ENCODE data around the gene ADAD2.

The ADAD2 gene

DNA sequence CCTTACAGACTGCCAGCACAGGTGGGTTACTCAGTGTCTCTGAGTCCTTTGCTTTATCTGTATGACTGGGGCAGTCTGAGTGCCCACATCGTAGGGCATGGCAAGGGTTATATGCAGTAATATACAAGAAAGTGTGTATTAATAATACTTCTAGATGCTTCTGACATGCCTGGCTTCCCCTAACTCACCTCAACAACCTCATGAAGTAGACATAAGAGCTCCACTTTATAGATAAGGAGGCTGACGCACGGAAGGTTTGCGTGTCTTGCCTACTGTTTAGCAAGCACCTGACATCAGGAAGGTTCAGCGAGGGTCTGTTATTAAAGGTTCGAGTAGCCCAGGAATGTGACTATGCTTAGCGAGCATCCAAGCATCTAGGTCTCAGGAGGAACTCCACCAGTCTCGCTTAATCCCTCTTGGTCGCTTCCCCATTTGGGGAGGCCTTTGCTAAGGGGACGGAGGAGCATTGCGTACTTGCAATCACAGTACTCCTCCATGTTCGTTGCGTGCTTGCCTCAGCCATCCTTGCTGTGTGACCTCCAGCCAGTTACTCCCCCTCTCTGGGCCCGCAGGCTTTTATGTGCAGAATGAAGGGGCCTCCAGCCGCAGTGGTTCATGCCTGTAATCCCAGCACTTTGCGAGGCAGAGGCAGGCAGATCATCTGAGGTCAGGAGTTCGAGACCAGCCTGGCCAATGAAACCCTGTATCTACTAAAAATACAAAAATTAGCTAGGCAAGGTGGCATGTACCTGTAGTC is 47.2 kb downstream of the ADAD2 start:
- no peak overlapping the region for H3K4me3 ChIP-seq (ENCODE audit: low read length)
- H3K9me2 ChIP-seq (replicated peaks; ENCODE audit: insufficient read depth, low read length): no peaks in the 10 kb centered on the region
- no peaks in the 10 kb centered on the region for H3K79me2 ChIP-seq (ENCODE audit: low read length)
- no peaks in the 10 kb centered on the region for H3K36me3 ChIP-seq (replicated peaks; ENCODE audit: insufficient read depth, low read length)
- H3K4me2 ChIP-seq (ENCODE audit: low read depth, low read length): no peak overlapping the region
- no peak overlapping the region for H3K9ac ChIP-seq (ENCODE audit: low read length)
- no peaks in the 10 kb centered on the region for H4K20me1 ChIP-seq (ENCODE audit: insufficient read depth, low read length)
- H3K9me3 ChIP-seq (replicated peaks; ENCODE audit: insufficient read depth, low read length): no peaks in the 10 kb centered on the region
- H3F3A ChIP-seq (ENCODE audit: insufficient read depth, low read length): no peaks in the 10 kb centered on the region
- no peak for DNase-seq
- H3K4me1 ChIP-seq (ENCODE audit: low read length): no peaks in the 10 kb centered on the region
- H2AFZ ChIP-seq (ENCODE audit: low read length): no peak overlapping the region
- H3K27me3 ChIP-seq (replicated peaks; ENCODE audit: insufficient read depth, low read length): peaks cover 69% of the 10 kb centered on the region
- TF ChIP-seq EZH2phosphoT487 (IDR thresholded peaks at IDR 0.05; ENCODE audit: low read length) (no peak), EZH2 (optimal IDR thresholded peaks at IDR 0.05; ENCODE audit: low read depth, low read length) (no peak), CTCF (IDR thresholded peaks at IDR 0.05; ENCODE audit: low read length) (no peak)
- no peak overlapping the region for H3K27ac ChIP-seq (ENCODE audit: low read length)

DNA sequence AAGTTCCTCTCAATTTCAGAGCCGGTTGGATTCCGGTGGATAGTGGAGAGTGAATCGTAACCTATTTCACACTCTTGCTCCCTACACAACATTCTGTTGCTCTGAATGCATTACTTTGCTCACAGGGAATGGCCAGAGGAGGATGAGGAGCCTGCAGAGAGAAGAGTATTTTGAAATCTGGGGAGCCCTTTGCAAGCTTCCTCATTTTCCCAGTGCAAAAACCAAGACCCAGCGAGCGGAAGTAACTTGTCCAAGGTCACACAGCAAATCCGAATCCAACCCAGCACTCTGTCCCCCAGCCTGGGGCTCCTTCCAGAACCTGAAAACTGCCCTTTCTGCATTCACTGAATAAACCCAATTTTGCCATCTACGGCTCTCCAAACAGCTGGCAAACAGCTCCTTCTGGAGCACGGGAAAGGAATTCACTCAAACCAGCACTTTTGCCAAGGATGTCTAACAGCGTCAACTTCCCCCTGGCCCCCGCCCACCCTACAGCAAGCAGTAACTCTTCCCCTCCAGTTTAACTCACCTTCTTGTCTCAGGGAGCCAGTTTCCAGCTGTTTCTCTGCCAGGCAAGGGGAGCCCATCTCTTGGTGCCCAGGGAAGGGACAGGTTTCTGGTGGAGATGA is 48.3 kb downstream of the ADAD2 start:
- Histone ChIP-seq H3F3A (ENCODE audit: insufficient read depth, low read length) (no peaks in the 10 kb centered on the region), H2AFZ (ENCODE audit: low read length) (no peak overlapping the region), H3K9me2 (replicated peaks; ENCODE audit: insufficient read depth, low read length) (no peaks in the 10 kb centered on the region), H3K4me3 (ENCODE audit: low read length) (no peak overlapping the region), H3K4me1 (ENCODE audit: low read length) (no peaks in the 10 kb centered on the region), H3K27me3 (replicated peaks; ENCODE audit: insufficient read depth, low read length) (peaks cover 60% of the 10 kb centered on the region), H3K36me3 (replicated peaks; ENCODE audit: insufficient read depth, low read length) (no peaks in the 10 kb centered on the region), H3K9ac (ENCODE audit: low read length) (no peak overlapping the region), H3K79me2 (ENCODE audit: low read length) (no peaks in the 10 kb centered on the region), H3K4me2 (ENCODE audit: low read depth, low read length) (no peak overlapping the region), H4K20me1 (ENCODE audit: insufficient read depth, low read length) (no peaks in the 10 kb centered on the region), H3K9me3 (replicated peaks; ENCODE audit: insufficient read depth, low read length) (no peaks in the 10 kb centered on the region), H3K27ac (ENCODE audit: low read length) (no peak overlapping the region)
- DNase-seq: no peak
- no peak for TF ChIP-seq EZH2 (optimal IDR thresholded peaks at IDR 0.05; ENCODE audit: low read depth, low read length)
- TF ChIP-seq CTCF (IDR thresholded peaks at IDR 0.05; ENCODE audit: low read length): no peak
- TF ChIP-seq EZH2phosphoT487 (IDR thresholded peaks at IDR 0.05; ENCODE audit: low read length): no peak

- H3K4me2 ChIP-seq (ENCODE audit: low read depth, low read length): no peak within 1 kb of the TSS
- H3K4me1 ChIP-seq (ENCODE audit: low read length): no peaks in the 10 kb centered on the region
Measured at GRCh38 chr16:84239909-84240308, 49.0 kb downstream of the ADAD2 start, which contains the start of gene KCNG4. Gene KCNG4, minus strand, starts transcription at chr16:84240012. Its CDS starts 2,527 bp downstream, at chr16:84237485.

More at GRCh38 chr16:84239909-84240308, 49.0 kb downstream of the ADAD2 start, which contains the start of gene KCNG4:
- Histone ChIP-seq H3F3A (ENCODE audit: insufficient read depth, low read length) (no peaks in the 10 kb centered on the region), H3K9me3 (replicated peaks; ENCODE audit: insufficient read depth, low read length) (no peaks in the 10 kb centered on the region), H3K9me2 (replicated peaks; ENCODE audit: insufficient read depth, low read length) (no peaks in the 10 kb centered on the region), H3K79me2 (ENCODE audit: low read length) (no peaks in the 10 kb centered on the region), H2AFZ (ENCODE audit: low read length) (no peak within 1 kb of the TSS), H4K20me1 (ENCODE audit: insufficient read depth, low read length) (no peaks in the 10 kb centered on the region), H3K4me3 (ENCODE audit: low read length) (no peak within 1 kb of the TSS), H3K9ac (ENCODE audit: low read length) (no peak within 1 kb of the TSS), H3K27me3 (replicated peaks; ENCODE audit: insufficient read depth, low read length) (peaks cover 55% of the 10 kb centered on the region), H3K27ac (ENCODE audit: low read length) (no peak within 1 kb of the TSS), H3K36me3 (replicated peaks; ENCODE audit: insufficient read depth, low read length) (no peaks in the 10 kb centered on the region)
- DNase-seq: no peak
- TF ChIP-seq EZH2phosphoT487 (IDR thresholded peaks at IDR 0.05; ENCODE audit: low read length) (no peak), CTCF (IDR thresholded peaks at IDR 0.05; ENCODE audit: low read length) (no peak), EZH2 (optimal IDR thresholded peaks at IDR 0.05; ENCODE audit: low read depth, low read length) (no peak)

All from MM.1S (cell line).